GM19239 (cell line): ENCODE results near the gene OLA1.
A peak's percentile ranks its signal among the peaks of the same experiment; 100 is the strongest.

Source experiments
- DNase-seq: peaks from one replicate; pipeline ENCODE4 v3.0.0; 2011; ENCODE audit warnings: low spot score; ENCODE audit not compliant: insufficient read length
- FAIRE-seq: peaks from 2 replicates; lab custom pipeline; 2011; peaks lifted over from hg19 to GRCh38; lab: Jason Lieb, UNC

The OLA1 gene

GRCh38 chr2:174074831-174075230, 173.5 kb downstream of the OLA1 start:
- no peak for FAIRE-seq
- no peak for DNase-seq

- DNase-seq, result no peak
- FAIRE-seq, result no peak
Observed at GRCh38 chr2:174072857-174073256, 175.5 kb downstream of the OLA1 start.

GRCh38 chr2:174072069-174072468, 176.3 kb downstream of the OLA1 start:
- DNase-seq, result no peak
- FAIRE-seq, result no peak

GRCh38 chr2:174071321-174071720, 177.0 kb downstream of the OLA1 start:
- FAIRE-seq (no peak), DNase-seq (no peak)

- FAIRE-seq (no peak), DNase-seq (no peak)
Observed at GRCh38 chr2:174070281-174070680, 178.1 kb downstream of the OLA1 start.

GRCh38 chr2:174067815-174068214, 180.5 kb downstream of the OLA1 start:
- no peak for FAIRE-seq
- no peak for DNase-seq

- DNase-seq (no peak), FAIRE-seq (no peak)
Observed at GRCh38 chr2:174066871-174067270, 181.5 kb downstream of the OLA1 start.

- no peak for FAIRE-seq
Observed at GRCh38 chr2:174063492-174064092, 184.7 kb downstream of the OLA1 start.

GRCh38 chr2:174062934-174063333, 185.4 kb downstream of the OLA1 start:
- FAIRE-seq (no peak), DNase-seq (no peak)

More at GRCh38 chr2:174063492-174064092, 184.7 kb downstream of the OLA1 start:
- DNase-seq, result no peak

- DNase-seq (no peak), FAIRE-seq (no peak)
Observed at GRCh38 chr2:174059884-174060244, 188.5 kb downstream of the OLA1 start.

- no peak for FAIRE-seq
- no peak for DNase-seq
Observed at GRCh38 chr2:174059178-174059883, 189.0 kb downstream of the OLA1 start.

GRCh38 chr2:174058456-174058855, 189.9 kb downstream of the OLA1 start:
- DNase-seq (no peak), FAIRE-seq (no peak)

GRCh38 chr2:174058026-174058425, 190.3 kb downstream of the OLA1 start:
- DNase-seq (no peak), FAIRE-seq (no peak)

GRCh38 chr2:174054926-174055325, 193.4 kb downstream of the OLA1 start:
- no peak for FAIRE-seq
- no peak for DNase-seq

- DNase-seq, result no peak
- no peak for FAIRE-seq
Observed at GRCh38 chr2:174053355-174054151, 194.8 kb downstream of the OLA1 start.

- FAIRE-seq (no peak), DNase-seq (no peak)
Observed at GRCh38 chr2:174052584-174052976, 195.8 kb downstream of the OLA1 start.

- DNase-seq, result no peak
Observed at GRCh38 chr2:174051741-174052583, 196.4 kb downstream of the OLA1 start.

GRCh38 chr2:174051068-174051467, 197.3 kb downstream of the OLA1 start:
- no peak for DNase-seq
- no peak for FAIRE-seq

More at GRCh38 chr2:174051741-174052583, 196.4 kb downstream of the OLA1 start:
- no peak for FAIRE-seq

GRCh38 chr2:174049895-174050294, 198.4 kb downstream of the OLA1 start:
- no peak for DNase-seq
- FAIRE-seq, result no peak

- FAIRE-seq (no peak), DNase-seq (peak; percentile 40)
Observed at GRCh38 chr2:174048243-174048642, 200.1 kb downstream of the OLA1 start.
